ENCODE measurements around the gene UFD1. TPM values are rescaled to one million over a fixed set of nuclear protein-coding genes. Genes with fewer than 3 reads are reported as not detected.

The UFD1 gene
- total and polyA plus RNA-seq, 2 of the 13 experiments (the other 11 are each of a cell fraction or from before 2014, with no cell fraction given) = 47.9 to 51.1 TPM

- TF ChIP-seq, protein P1, sequence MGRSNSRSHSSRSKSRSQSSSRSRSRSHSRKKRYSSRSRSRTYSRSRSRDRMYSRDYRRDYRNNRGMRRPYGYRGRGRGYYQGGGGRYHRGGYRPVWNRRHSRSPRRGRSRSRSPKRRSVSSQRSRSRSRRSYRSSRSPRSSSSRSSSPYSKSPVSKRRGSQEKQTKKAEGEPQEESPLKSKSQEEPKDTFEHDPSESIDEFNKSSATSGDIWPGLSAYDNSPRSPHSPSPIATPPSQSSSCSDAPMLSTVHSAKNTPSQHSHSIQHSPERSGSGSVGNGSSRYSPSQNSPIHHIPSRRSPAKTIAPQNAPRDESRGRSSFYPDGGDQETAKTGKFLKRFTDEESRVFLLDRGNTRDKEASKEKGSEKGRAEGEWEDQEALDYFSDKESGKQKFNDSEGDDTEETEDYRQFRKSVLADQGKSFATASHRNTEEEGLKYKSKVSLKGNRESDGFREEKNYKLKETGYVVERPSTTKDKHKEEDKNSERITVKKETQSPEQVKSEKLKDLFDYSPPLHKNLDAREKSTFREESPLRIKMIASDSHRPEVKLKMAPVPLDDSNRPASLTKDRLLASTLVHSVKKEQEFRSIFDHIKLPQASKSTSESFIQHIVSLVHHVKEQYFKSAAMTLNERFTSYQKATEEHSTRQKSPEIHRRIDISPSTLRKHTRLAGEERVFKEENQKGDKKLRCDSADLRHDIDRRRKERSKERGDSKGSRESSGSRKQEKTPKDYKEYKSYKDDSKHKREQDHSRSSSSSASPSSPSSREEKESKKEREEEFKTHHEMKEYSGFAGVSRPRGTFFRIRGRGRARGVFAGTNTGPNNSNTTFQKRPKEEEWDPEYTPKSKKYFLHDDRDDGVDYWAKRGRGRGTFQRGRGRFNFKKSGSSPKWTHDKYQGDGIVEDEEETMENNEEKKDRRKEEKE (IDR thresholded peaks at IDR 0.05) = no peak
- TF ChIP-seq ZNF317 (CRISPR knock-in tag; IDR thresholded peaks at IDR 0.05) (no peak), ATF1 (CRISPR knock-in tag; IDR thresholded peaks at IDR 0.05) (peak; percentile 80), ZNF800 (CRISPR knock-in tag; IDR thresholded peaks at IDR 0.05) (no peak), LRRFIP1 (CRISPR knock-in tag; conservative IDR thresholded peaks at IDR 0.05) (no peak), ZNF430 (CRISPR knock-in tag; IDR thresholded peaks at IDR 0.05) (0 out of 2 replicates have a peak, but pooled peaks have one; percentile 24), CBX2 (IDR thresholded peaks at IDR 0.05; ENCODE audit: low read depth, low read length) (no peak), CBX2 (CRISPR knock-in tag; IDR thresholded peaks at IDR 0.05; ENCODE audit: low read depth) (no peak), MIER2 (CRISPR knock-in tag; IDR thresholded peaks at IDR 0.05) (no peak), SRY (CRISPR knock-in tag; IDR thresholded peaks at IDR 0.05) (no peak; the same call in 1 of the 2 replicates), ZNF850 (CRISPR knock-in tag; conservative IDR thresholded peaks at IDR 0.05) (no peak), ZNF335 (CRISPR knock-in tag; IDR thresholded peaks at IDR 0.05) (no peak), ZNF460 (CRISPR knock-in tag; IDR thresholded peaks at IDR 0.05; ENCODE audit: borderline replicate concordance) (no peak), SNAPC2 (CRISPR knock-in tag; IDR thresholded peaks at IDR 0.05) (no peak), ZNF816 (CRISPR knock-in tag; IDR thresholded peaks at IDR 0.05; ENCODE audit: borderline replicate concordance) (peak; percentile 67; the same call in 1 of the 2 replicates), ZNF558 (CRISPR knock-in tag; IDR thresholded peaks at IDR 0.05; ENCODE audit: borderline replicate concordance) (peak; percentile 50; the same call in 1 of the 2 replicates), HMGA1 (CRISPR knock-in tag; conservative IDR thresholded peaks at IDR 0.05) (no peak), ZNF747 (CRISPR knock-in tag; IDR thresholded peaks at IDR 0.05; ENCODE audit: borderline replicate concordance) (no peak)
- TF ChIP-seq, protein P2, sequence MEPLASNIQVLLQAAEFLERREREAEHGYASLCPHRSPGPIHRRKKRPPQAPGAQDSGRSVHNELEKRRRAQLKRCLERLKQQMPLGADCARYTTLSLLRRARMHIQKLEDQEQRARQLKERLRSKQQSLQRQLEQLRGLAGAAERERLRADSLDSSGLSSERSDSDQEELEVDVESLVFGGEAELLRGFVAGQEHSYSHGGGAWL (CRISPR knock-in tag; IDR thresholded peaks at IDR 0.05) = peak; percentile 46; the same call in 1 of the 2 replicates
- TF ChIP-seq, protein P3, sequence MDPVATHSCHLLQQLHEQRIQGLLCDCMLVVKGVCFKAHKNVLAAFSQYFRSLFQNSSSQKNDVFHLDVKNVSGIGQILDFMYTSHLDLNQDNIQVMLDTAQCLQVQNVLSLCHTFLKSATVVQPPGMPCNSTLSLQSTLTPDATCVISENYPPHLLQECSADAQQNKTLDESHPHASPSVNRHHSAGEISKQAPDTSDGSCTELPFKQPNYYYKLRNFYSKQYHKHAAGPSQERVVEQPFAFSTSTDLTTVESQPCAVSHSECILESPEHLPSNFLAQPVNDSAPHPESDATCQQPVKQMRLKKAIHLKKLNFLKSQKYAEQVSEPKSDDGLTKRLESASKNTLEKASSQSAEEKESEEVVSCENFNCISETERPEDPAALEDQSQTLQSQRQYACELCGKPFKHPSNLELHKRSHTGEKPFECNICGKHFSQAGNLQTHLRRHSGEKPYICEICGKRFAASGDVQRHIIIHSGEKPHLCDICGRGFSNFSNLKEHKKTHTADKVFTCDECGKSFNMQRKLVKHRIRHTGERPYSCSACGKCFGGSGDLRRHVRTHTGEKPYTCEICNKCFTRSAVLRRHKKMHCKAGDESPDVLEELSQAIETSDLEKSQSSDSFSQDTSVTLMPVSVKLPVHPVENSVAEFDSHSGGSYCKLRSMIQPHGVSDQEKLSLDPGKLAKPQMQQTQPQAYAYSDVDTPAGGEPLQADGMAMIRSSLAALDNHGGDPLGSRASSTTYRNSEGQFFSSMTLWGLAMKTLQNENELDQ (CRISPR knock-in tag; IDR thresholded peaks at IDR 0.05; ENCODE audit: borderline replicate concordance) = no peak
Observed at GRCh38 chr22:19447330-19448075, 31.5 kb downstream of the UFD1 start, which contains the start of gene C22orf39 (continued).

All from HepG2 (cell line).